ENCODE measurements around the gene RAB44.
"Not testable (repeated sequence)": the region's sequence is repeated elsewhere in the genome, so short reads cannot be mapped to it uniquely, and the experiment has no call there.

Gene RAB44

GRCh38 chr6:36686668-36687513 is 10.7 kb upstream of the RAB44 start:
- no peak for DNase-seq

GRCh38 chr6:36688063-36688738 is 9.4 kb upstream of the RAB44 start:
- no peak for DNase-seq

- no peak for DNase-seq
Measured at GRCh38 chr6:36688739-36689075, 8.9 kb upstream of the RAB44 start.

- DNase-seq = no peak
Measured at GRCh38 chr6:36691011-36691410, 6.6 kb upstream of the RAB44 start.

GRCh38 chr6:36691612-36692011 is 6.0 kb upstream of the RAB44 start:
- no peak for DNase-seq

- DNase-seq = no peak
Measured at GRCh38 chr6:36692220-36692619, 5.4 kb upstream of the RAB44 start.

- DNase-seq = no peak
Measured at GRCh38 chr6:36692861-36693702, 4.5 kb upstream of the RAB44 start.

GRCh38 chr6:36694616-36695015 is 3.0 kb upstream of the RAB44 start:
- no peak for DNase-seq

- DNase-seq = no peak
Measured at GRCh38 chr6:36695414-36695813, 2.2 kb upstream of the RAB44 start.

GRCh38 chr6:36698196-36698595 is 570 bp downstream of the RAB44 start:
- no peak for DNase-seq

GRCh38 chr6:36698871-36699271 is 1.2 kb downstream of the RAB44 start:
- DNase-seq = no peak

GRCh38 chr6:36699348-36699747 is 1.7 kb downstream of the RAB44 start:
- no peak for DNase-seq

- no peak for DNase-seq
Measured at GRCh38 chr6:36700071-36700812, 2.6 kb downstream of the RAB44 start.

- no peak for DNase-seq
Measured at GRCh38 chr6:36700831-36701230, 3.2 kb downstream of the RAB44 start.

- no peak for DNase-seq
Measured at GRCh38 chr6:36701401-36701991, 3.9 kb downstream of the RAB44 start.

- DNase-seq = no peak
Measured at GRCh38 chr6:36702656-36703055, 5.0 kb downstream of the RAB44 start.

- DNase-seq = no peak
Measured at GRCh38 chr6:36703081-36703606, 5.5 kb downstream of the RAB44 start.

- DNase-seq = no peak
Measured at GRCh38 chr6:36703982-36704381, 6.4 kb downstream of the RAB44 start.

- DNase-seq = not testable (repeated sequence)
Measured at GRCh38 chr6:36704961-36705577, 7.4 kb downstream of the RAB44 start.

- no peak for DNase-seq
Measured at GRCh38 chr6:36706339-36706738, 8.7 kb downstream of the RAB44 start.

GRCh38 chr6:36712816-36713215 is 15.2 kb downstream of the RAB44 start:
- DNase-seq = no peak

- no peak for DNase-seq
Measured at GRCh38 chr6:36713846-36714245, 16.2 kb downstream of the RAB44 start.

Measured in NCI-H510A (cell line).